GM13976 (cell line): ENCODE results near the gene NCOA7.

Experiments used
- DNase-seq: peaks from one replicate; pipeline ENCODE4 v3.0.0; 2012; ENCODE audit warnings: low spot score
- CTCF ChIP-seq: IDR thresholded peaks from 2 replicates; pipeline ENCODE4 v1.5.1; 2012; ENCODE audit warnings: borderline replicate concordance, mild to moderate bottlenecking; ENCODE audit not compliant: insufficient read depth; ENCODE audit errors: extremely low read depth, missing control alignments, control extremely low read depth
- in situ Hi-C: fragments of 300-500 bp; cut with MboI; formaldehyde crosslinking; loops from one replicate; pipeline ENCODE4 v1.12.0; 2022; ENCODE audit warnings: low sequenced_read_pairs, mixed read lengths, inconsistent platforms; ENCODE audit not compliant: unreplicated experiment

Gene NCOA7

GRCh38 chr6:125810445-125810844 is 19.7 kb downstream of the NCOA7 start:
- no peak for TF ChIP-seq CTCF
- in situ Hi-C loops = no loop called here
- DNase-seq = no peak

- DNase-seq = no peak
- TF ChIP-seq CTCF = no peak
- in situ Hi-C loops = no loop called here
These were observed 20.5 kb downstream of the NCOA7 start for GRCh38 chr6:125811259-125811658.

- no peak for TF ChIP-seq CTCF
- in situ Hi-C loops = no loop called here
- no peak for DNase-seq
These were observed 21.9 kb downstream of the NCOA7 start for GRCh38 chr6:125812394-125813292.

GRCh38 chr6:125814481-125814880 is 23.7 kb downstream of the NCOA7 start:
- TF ChIP-seq CTCF = no peak
- in situ Hi-C loops = no loop called here
- no peak for DNase-seq

GRCh38 chr6:125815080-125815910 is 24.5 kb downstream of the NCOA7 start:
- no peak for TF ChIP-seq CTCF
- no peak for DNase-seq
- in situ Hi-C loops = no loop called here

GRCh38 chr6:125816828-125817280 is 26.1 kb downstream of the NCOA7 start:
- DNase-seq = no peak

More at GRCh38 chr6:125816828-125817280, 26.1 kb downstream of the NCOA7 start:
- TF ChIP-seq CTCF = no peak
- in situ Hi-C loops = no loop called here
